GM19468 (cell line): ENCODE measurements around the gene TM6SF1.
"Not testable (repeated sequence)": the region's sequence is repeated elsewhere in the genome, so short reads cannot be mapped to it uniquely, and the experiment has no call there.

Experiments used
- ATAC-seq: cut with Tn5 transposase; IDR thresholded peaks from one replicate; pipeline ENCODE4 v1.9.1; 2021; ENCODE audit warnings: mild to moderate bottlenecking, moderate library complexity, moderate number of reproducible peaks; ENCODE audit not compliant: unreplicated experiment; ENCODE audit errors: extremely low read depth

TM6SF1 gene

GRCh38 chr15:83113881-83114674, 6.6 kb downstream of the TM6SF1 start:
- ATAC-seq = no peak

GRCh38 chr15:83114856-83115255, 7.4 kb downstream of the TM6SF1 start:
- no peak for ATAC-seq

GRCh38 chr15:83115410-83115809, 8.0 kb downstream of the TM6SF1 start:
- ATAC-seq = no peak

- no peak for ATAC-seq
Measured at GRCh38 chr15:83115831-83116565, 8.6 kb downstream of the TM6SF1 start.

- no peak for ATAC-seq
Measured at GRCh38 chr15:83118291-83118827, 10.9 kb downstream of the TM6SF1 start.

- ATAC-seq = no peak
Measured at GRCh38 chr15:83118968-83119367, 11.5 kb downstream of the TM6SF1 start.

- no peak for ATAC-seq
Measured at GRCh38 chr15:83119968-83120581, 12.6 kb downstream of the TM6SF1 start.

GRCh38 chr15:83123529-83123928, 16.1 kb downstream of the TM6SF1 start:
- no peak for ATAC-seq

GRCh38 chr15:83127547-83128150, 20.2 kb downstream of the TM6SF1 start:
- ATAC-seq = no peak

GRCh38 chr15:83129791-83130190, 22.3 kb downstream of the TM6SF1 start:
- no peak for ATAC-seq

- no peak for ATAC-seq
Measured at GRCh38 chr15:83132861-83133523, 25.5 kb downstream of the TM6SF1 start.

GRCh38 chr15:83142151-83142550, 34.7 kb downstream of the TM6SF1 start:
- ATAC-seq = not testable (repeated sequence)

- ATAC-seq = no peak
Measured at GRCh38 chr15:83144771-83145170, 37.3 kb downstream of the TM6SF1 start.

GRCh38 chr15:83153288-83153687, 45.8 kb downstream of the TM6SF1 start:
- ATAC-seq = no peak

- no peak for ATAC-seq
Measured at GRCh38 chr15:83155942-83156341, 48.5 kb downstream of the TM6SF1 start.

- ATAC-seq = no peak
Measured at GRCh38 chr15:83158393-83158792, 50.9 kb downstream of the TM6SF1 start.

- no peak for ATAC-seq
Measured at GRCh38 chr15:83160741-83161140, 53.3 kb downstream of the TM6SF1 start.

GRCh38 chr15:83163032-83163431, 55.6 kb downstream of the TM6SF1 start:
- ATAC-seq = no peak

- no peak for ATAC-seq
Measured at GRCh38 chr15:83164111-83164770, 56.8 kb downstream of the TM6SF1 start.
